HG02981 (cell line): ENCODE data around the gene PAPPA.
A peak's percentile ranks its signal among the peaks of the same experiment; 100 is the strongest.

Experiments
- ATAC-seq: cut with Tn5 transposase; IDR thresholded peaks from one replicate; pipeline ENCODE4 v1.9.1; 2021; ENCODE audit warnings: mild to moderate bottlenecking, moderate library complexity; ENCODE audit not compliant: unreplicated experiment

PAPPA gene

DNA sequence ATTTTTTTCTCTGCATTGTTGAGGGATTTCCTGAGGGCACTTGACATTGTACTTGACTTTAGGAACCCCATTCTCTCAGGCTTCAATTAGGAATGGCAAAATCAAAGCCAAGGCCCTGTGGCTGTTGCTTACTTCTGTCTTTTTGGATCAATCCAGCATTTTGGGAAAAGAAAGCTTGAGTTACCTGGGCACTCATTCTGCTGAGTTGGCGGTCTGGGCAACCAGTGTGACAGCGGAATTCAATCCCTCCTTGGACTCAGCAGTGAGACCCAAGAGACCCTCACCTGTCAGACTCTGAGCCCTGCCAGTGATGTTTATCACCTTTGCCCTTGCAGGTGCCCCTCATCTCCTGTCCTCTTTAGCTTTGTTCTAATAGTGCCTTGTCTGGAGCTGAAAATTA, 225.3 kb downstream of the PAPPA start:
- no peak for ATAC-seq

DNA sequence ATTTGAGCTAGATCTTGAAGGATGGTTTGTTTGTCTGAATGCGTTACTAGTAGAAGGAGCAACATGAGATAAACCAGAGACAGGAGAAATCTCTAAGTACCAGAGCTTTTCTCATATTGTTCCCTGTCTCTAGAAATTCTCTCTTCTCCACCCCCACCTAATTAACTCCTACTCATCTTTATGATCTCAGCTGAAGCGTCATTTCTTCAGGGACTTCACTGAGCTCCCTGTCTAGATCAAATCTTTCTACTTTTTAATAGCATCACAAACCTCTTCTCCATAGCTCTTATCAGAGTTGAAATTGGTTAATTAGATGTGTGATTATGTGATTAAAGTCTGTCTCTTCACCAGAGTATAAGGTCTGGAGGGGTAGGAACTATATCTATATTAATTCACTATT, 226.2 kb downstream of the PAPPA start:
- ATAC-seq = no peak

DNA sequence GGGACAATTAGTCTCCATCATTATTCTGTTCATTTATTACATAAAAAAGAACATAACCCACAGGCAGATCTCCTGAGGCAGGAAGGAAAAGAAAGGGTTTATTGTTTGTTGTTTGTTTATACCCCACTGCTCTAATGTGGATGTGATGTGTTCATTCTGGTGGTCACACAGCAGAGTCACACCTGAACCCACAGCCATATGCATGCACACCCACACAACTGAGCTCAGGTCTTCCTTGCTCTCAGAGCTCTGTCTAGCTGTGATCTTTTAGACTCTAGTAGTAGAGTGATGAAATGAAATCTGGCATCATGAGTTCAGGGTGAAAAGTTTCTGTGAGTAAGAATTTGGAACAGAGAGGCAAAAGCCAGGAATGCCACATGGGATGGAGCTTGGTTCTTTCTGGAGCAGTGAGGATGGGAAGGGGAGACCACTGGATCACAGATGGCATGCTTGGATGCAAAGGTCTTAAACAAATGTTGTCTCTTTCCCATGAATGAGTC, 227.0 kb downstream of the PAPPA start:
- ATAC-seq = no peak

DNA sequence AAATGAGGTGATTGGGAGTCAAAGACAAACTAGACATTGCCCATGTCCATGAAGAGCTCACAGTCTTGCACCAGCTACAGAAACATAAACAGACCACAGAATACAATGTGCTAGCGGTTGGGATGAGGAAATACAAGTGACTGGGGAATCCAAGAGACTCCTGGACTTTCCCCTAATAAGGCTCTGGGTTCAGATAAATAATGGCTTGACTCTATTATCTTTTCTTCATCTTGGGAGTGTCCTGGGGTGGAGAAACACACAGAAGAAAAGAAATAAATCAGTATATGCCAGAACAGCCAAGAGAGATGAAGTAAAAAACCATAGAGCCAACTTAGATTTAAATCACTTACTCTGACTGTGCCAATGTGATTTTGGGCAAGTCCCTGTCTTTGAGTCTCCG, 227.8 kb downstream of the PAPPA start:
- ATAC-seq = no peak

DNA sequence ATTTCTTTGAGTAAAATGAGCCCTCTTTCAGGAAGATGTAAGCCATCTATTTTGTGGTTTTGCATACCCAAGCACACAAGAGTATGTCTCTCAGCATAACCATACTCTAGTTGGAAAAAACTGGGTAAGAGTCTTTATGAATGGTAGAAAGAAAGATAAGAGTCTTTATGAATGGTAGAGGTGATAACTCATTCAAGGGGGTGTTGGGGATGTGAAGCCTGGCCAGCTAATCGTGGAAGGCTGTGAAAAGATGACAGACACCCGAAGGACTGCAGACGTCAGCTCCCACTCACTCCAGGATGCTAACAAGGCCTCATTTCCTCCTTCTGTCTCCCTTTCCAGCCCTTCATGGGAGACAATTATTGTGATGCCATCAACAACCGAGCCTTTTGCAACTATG, 228.5 kb downstream of the PAPPA start:
- ATAC-seq = no peak

DNA sequence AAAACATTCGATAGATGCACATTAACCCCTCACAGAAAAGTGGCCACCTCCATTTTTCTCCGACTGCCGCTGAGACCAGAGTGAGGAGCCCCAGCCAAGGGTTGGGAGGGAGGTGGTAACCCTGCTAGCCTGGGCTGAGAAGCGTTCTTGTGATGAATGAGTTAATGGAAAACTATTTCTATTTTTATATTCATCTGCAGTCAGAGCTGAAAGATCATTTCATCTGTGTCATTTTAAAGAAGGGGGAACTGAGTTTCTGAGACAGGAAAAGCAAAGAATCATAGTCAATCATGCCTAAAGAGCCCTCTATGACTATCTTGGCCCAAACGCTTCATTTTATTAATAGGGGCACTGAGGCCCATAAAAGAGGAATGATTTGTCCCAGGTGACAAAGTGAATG, 229.5 kb downstream of the PAPPA start:
- ATAC-seq = no peak

DNA sequence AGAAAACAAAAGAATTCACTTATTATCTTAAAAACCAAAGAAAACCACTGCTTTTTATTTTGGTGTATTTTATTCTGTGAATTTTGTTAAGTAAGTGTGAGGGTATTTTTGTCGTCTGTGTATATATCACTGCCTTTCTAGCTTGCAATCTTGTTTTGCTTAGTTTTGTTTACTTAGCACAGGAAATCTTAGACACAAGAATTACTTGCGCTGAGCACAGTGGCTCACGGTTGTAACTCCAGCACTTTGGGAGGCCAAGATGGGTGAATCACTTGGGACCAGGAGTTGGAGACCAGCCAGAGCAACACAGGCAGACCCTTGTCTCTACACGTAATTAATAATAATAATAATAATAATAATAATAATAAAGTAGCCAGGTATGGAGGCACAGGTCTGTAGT, 230.3 kb downstream of the PAPPA start:
- no peak for ATAC-seq

DNA sequence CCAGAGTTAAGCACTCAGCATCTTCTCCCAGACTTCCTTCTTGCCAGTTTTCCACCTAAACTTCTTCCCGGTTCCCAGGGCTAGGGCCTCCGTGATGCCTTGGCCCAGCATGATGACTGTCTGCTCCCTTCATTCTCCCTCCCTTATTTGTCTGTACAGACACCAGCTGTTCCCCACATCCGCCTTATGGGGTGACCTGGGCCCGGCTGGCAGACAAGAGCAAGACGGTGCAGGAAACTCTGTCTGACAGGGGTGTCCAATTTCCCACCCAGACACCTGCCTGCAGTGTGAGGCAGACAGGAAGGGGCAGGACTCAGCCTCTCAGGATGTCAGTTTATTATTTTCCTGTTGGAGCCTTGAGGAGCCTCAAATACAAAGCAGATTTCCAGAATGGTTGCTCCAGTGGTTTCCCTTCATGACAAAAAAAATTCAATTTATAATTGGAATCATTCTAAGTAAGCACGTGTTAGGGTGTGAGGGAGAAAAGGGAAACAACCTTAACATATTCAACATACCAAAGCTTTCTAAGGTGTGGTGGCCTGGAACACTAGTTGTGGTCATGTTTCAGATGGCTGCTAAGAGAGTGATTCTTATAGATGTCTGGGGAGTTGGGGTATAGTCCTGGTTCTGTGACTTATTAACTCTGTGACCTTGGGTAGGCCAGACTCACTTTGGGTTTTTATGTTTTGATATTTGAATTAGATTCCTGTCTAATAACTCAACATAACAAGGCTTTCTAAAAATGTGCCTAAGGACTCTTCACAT, 234.5 kb downstream of the PAPPA start:
- peak; percentile 76 for ATAC-seq

DNA sequence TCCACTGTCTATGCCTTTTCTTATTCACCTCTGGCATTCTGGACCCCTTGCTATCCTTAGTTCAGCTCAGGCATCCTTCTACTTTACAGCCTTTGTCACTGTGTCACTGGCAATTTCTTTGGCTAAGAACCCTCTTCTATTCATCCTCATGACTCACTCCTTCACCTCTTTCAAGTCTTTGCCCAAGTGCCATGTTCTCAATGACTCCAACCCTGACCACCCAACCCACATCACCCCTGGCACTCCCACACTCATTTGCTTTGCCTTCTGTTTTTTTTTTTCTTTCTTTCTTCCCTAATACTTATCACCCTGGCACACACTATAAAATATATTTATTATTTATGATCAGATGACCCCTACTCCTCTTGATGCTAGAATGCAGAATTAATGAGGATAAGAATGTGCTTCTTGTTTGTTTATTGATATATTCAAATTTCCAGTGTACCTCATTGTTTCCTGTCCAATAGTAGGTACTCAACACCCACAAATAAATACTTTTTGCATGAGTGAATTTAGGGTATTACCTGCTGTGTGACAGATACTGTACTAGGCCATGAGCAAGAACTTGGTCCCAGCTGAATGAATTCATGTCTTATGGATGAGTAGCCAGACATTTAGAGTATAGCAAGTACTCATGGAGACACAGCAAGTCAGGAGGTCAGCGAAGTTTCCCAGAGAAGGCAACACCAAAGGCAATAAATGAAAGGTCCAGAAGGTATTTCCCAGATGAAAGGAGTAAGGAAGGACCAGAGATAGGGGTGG, 236.1 kb downstream of the PAPPA start:
- ATAC-seq = no peak

DNA sequence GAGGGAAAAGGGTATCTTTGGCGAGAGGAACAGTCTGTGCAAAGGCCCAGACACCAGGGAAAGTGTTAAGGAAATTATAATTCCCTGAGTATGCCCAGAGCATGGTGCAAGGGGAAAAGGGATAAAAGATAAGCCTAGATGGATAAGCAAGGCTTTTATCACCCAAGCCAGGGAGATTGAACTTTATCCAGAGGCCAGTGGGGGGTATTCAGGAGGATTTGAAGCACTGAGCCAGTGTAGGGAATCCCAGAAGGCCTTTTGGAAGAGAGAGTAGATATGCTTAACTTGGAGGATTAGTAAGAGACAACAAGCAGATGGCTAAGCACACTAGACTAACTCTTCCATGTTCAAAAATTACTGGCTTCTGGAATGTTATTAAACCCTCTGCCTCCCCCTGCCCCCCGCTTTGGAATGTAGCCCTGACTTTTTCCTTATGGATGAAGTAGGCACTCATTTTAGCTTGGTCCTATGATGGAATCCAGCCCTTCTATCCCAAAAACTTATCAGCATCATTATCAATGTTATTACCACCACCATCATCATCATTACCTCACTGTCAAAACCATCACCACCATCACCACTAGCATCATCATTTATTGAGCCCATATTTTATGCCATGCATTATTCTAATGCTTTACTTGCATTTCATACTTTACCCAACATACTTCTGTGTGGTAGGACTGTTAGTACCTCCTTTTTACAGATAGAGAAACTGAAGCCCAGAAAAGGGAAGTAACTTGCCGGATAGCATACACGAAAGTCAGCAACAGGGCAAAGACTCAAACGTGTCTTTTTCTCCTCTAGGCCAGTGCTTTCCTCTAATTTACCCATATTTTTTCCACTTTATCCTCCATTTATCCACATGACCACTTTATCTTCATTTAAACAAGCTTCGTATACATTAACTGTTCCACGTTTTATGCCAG, 237.0 kb downstream of the PAPPA start:
- ATAC-seq = peak; percentile 48

DNA sequence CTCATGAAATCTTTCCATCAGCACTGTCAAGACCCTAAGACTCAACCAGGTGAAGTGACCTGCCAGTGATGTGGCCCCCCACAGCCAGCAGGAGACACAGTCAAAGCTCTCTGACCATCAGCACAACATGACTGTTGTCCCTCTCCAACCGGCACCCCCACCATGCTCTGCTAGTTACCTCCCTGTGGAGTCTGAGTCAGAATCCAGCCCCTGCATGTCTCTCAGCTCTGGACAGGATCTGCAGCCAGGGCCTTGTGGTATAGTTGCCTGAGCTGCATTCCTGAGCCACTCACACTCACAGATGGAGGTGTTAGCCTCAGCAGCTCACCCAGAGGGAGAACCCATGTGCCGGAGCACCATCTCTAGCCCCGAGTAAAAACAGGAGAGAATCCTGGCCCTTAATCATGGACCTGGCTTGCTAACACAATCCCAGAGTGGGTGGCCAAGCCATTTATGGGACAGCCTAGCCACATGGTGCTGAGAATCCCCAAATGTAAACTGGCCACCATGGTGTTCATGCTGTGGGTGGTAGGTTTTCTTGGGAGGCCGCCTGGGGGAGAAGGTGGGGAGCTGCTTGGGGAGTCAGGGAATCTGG, 237.8 kb downstream of the PAPPA start:
- no peak for ATAC-seq

DNA sequence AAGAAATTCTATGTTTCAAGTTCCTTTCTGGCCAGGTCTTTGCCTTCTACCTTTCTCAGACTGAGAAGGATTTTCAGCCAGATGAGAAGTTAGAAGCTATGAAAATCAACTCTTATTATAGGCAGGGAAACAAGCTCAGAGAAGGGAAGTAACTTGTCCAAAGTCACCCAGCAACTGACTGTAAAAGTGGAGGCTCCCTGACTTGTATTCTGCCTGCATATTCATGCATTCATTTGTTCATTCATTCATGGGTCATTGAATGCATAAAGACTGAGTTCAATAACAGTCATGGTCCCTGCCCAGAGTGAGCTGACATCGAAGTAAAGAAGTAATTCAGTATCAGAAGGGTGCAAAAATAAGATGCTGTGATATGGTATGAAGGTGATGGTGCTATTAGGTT, 239.6 kb downstream of the PAPPA start:
- no peak for ATAC-seq

DNA sequence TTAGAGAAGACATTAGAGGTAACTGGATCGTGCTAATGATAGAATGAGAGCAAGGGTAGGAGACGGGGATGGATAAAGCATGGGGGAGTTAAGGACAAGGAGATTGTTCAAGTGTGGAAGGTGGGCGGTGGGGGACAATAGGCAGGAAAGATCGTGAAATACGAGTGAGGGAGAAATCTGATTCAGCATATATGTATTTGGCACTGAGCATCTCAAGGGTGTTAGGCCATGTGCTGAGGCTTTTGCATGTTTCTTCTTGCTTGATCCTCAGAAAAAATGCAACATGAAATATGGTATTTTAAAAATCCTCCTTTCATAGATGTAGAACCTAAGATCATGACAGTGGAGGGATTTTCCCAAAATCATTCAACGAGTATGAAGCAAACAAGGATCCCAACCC, 240.5 kb downstream of the PAPPA start:
- no peak for ATAC-seq

DNA sequence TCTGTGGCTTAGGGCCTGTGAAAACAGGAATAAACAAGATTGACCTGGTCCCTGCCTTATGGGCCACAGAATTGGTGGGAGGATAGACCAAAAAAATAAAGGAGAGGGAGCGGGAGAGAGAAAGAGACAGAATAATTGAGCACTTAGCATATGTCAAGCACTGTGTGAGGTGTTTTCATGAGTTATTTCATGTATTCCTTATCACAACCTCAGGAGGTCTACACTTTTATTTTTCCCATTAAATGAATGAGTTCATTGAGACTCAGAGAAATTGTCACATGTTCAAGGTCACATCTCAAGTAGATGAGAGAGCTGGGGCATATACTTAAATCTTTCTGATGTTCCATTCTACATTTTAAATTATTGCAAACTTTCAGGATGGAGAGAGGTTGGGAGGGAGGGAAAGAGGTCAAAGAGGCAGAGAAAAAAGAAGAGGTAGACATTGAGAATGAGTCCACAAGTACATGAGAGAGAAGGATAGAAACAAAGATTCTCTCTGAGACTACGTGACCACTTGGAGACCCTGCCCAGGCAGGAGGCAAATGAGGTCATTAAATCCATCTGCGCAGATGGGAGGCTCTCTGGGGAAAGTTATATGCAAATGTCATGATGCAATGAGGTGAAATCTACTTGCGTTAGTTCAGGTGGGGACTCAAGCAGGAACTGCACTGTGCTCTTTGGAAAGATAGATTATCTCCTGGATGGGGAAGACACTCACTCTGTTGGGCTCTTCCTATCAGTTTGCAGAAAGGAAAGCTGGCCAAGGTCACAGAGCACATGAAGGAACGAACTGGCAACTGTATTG, 241.5 kb downstream of the PAPPA start:
- ATAC-seq = no peak

DNA sequence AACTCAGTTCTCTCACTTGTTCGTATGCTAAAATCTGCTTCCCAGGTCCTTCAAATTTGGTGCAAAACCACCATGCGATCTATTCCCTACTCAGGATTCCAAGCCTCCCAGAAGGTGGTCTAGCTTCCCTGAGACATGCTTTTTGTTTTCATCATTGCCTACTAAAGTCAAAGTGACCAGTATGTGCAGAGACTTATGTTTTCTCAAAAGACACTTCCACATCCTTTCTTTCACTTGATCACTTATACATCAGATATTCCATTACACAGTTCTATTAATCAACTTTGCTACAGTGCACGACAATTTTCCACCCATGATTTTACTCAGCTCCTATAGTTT, 242.1 kb downstream of the PAPPA start:
- ATAC-seq = no peak

DNA sequence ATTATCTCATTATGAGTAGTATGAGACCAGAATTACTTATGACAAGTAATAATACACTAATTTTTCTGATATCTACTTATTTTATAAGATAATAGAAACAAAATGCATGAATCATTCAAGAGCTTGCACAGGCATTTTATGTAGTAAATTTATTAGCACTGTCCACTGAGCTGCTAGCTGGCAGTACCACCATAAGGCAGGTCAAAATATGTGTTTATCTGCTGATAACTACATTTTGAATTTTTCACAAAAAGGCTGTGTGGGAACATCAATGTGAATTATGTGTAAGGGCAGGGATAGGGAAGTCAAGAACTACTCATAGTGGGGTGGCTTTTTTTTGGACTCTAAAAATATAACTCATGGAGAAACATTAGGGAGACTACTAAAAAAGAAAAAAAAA, 249.6 kb downstream of the PAPPA start:
- no peak for ATAC-seq

DNA sequence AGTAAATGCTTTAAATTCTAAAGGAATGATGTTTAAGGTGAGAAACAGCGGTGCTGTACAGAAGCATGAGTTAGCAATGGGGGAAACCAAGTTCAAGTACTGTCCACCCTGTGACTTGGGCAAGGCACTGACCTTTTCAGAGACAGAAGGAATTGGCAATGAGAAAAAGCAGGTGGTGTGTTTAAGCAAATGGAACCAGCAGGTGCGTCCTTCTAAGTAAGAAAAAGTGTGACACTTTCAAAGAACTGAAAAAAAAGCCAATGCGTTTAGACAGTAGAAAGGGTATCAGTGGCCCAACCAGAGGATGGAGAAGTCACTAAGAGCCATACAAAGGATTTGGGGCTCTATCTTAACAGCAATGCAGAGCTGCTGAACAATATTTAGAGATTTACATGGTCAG, 250.6 kb downstream of the PAPPA start:
- ATAC-seq = no peak

DNA sequence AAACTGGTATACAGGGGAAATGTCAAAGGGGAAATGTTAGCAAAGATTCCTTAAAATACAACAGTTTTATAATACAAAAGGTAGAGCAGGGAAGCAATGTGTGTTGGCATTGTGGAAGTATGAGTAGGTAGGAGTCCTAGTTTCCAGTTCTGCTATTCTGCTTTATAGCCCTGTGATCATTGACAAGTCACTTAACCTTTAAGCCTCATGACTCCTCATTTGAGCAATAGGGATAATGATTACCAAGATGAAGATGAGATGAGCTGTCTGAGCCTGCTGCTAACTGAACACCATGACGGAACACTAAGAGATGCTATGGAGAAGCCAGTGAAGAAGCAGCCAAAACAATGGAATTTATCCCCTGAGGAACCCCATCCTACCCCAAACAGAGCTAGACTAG, 251.7 kb downstream of the PAPPA start:
- no peak for ATAC-seq

DNA sequence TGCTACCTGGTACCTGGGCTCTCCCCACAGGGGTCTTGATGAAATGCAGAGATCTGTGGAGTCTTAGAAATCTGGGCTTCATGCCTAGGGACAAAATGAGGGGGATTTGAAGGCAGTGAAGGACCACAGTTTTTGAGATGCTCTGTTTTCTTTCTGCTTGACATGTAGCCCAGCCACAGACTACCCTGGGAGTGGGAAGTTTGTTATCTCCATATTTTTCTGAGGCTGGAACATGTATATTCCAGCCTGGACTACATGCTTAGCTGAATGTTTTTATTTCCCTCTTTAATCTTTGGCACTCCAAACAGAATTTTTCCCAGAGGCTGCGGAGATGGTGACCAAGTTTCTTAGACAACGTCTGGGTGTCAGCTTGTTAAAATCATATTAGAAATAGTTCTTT, 252.9 kb downstream of the PAPPA start:
- no peak for ATAC-seq

DNA sequence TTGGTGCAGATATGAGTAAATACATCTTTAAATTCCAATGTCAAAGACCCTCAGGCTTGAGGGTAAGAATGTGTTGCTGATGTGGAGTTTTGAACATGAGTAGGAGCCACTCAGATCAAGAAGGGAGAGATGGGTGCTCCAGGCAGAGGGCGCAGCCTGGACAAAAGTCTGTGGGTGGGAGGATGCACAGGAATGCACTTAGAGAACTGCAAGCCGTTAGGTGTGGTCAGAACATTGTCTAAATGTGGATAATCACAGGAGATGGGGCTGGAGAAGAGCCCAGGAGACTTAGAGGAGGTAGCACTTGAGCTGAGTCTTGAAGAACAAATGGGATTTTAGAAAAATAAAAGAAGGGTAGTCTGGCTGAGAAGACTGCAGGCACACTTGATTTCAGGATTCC, 255.5 kb downstream of the PAPPA start:
- no peak for ATAC-seq
